Erythroblast (primary cell): ENCODE results near the gene BSN.
"Not testable (repeated sequence)": the region's sequence is repeated elsewhere in the genome, so short reads cannot be mapped to it uniquely, and the experiment has no call there.

Source experiments
- DNase-seq, 2 experiments: peaks; one replicate each; lab custom pipeline; 2025; lab: John Stamatoyannopoulos, UW
- GATA1 ChIP-seq: IDR thresholded peaks from 2 replicates; pipeline ENCODE4 v1.6.1; 2011; ENCODE audit warnings: low read depth, mild to moderate bottlenecking, control low read depth, low read length, moderate library complexity
- POLR2A ChIP-seq: IDR thresholded peaks from 2 replicates; pipeline ENCODE4 v1.6.1; 2011; ENCODE audit warnings: mild to moderate bottlenecking, low read length

BSN gene

GRCh38 chr3:49680493-49681231, 126.4 kb downstream of the BSN start:
- TF ChIP-seq GATA1 (no peak), POLR2A (no peak)
- DNase-seq: no peak

DNA sequence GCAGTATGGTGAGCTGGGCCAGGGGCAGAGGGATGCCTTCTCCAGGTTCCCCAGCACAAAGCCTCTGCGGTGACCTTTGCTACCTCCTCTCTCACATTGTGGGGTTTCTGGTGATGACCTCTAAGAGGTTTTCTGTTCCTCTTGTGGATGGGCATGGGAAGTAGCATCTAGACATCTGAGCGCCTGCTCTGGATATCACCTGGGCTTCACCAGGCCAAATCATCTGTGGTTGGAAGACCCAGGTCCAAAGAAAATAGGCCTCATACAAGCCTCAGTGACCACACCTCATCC, 126.9 kb downstream of the BSN start:
- TF ChIP-seq POLR2A: no peak
- TF ChIP-seq GATA1: no peak
- DNase-seq: no peak

DNA sequence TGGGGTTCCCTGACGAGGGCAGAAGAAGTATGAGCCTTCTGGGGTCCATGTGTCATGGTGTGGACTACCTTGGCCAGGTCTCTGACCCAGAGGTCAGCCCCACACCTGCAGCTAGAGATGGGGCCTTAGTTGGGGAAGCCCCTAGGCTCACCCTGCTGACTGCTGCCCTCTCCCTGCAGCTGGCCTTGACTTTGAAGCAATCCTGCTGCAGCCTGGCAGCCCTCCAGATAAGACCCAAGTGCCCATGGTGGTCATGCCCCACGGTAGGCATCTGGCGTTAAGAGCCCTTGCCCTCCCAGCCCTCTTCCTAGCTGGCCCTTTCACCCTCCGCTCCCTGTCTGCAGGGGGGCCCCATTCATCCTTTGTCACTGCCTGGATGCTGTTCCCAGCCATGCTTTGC, 127.3 kb downstream of the BSN start:
- TF ChIP-seq POLR2A: no peak
- no peak for TF ChIP-seq GATA1
- DNase-seq: no peak

DNA sequence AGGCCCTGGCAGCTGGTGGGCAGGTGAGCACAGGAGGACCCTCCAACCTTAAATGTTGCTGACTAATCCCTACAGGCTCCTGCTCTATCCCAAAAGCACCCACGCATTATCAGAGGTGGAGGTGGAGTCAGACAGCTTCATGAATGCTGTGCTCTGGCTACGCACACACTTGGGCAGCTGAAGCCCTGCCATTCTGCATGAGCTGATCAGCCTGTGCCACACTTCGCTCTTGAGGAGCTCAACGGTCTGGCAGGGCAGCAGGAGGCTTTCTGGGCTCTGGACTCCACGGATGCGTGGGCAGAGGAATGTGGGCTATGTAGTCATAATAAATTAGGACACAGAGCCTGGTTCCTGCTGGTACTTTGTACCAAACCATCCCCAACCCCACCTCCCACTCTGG, 128.9 kb downstream of the BSN start:
- no peak for DNase-seq
- TF ChIP-seq GATA1: no peak
- TF ChIP-seq POLR2A: no peak

DNA sequence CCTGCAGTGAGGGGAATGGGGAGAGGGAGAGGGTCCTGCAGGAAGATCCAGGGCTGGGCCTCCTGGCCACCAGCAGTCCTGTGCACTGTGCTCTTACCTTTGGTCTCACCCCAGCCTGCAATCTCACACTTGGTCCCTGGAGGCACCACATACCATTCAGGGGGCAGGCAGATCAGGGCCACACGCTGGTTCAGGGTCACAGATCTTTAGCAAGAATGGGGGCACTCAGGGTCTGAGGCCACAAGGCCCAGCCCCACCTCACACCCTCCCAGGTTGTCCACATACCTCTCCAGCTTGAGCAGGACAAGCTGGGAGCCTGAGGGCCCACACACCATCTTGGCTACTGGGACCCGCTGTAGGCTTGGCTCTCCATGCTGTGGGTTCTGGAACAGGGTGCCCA, 130.2 kb downstream of the BSN start:
- DNase-seq: not testable (repeated sequence)

GRCh38 chr3:49685103-49685502, 130.8 kb downstream of the BSN start:
- not testable (repeated sequence) for DNase-seq

DNA sequence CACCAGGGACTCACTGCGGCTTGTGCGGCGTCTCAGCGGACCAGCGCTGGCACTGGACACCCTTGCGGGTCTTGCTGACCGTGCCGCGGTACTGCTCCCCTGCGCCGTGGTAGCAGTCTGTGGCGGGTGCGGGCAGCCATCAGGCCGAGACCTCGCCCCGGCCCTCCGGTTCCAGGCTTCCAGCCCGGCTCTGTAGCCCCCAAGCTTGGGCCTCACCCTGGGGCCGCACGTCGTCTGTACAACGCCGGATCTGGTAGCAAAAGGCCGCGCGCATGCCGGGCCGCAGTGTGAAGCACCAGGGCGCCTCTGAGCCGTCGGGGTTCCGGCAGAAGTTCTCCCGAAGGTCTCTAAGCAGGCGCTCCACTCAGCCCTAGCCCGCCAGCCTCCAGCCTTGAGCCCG, 131.6 kb downstream of the BSN start:
- DNase-seq: not testable (repeated sequence)

- not testable (repeated sequence) for DNase-seq
Observed at GRCh38 chr3:49686346-49686745, 132.1 kb downstream of the BSN start.

DNA sequence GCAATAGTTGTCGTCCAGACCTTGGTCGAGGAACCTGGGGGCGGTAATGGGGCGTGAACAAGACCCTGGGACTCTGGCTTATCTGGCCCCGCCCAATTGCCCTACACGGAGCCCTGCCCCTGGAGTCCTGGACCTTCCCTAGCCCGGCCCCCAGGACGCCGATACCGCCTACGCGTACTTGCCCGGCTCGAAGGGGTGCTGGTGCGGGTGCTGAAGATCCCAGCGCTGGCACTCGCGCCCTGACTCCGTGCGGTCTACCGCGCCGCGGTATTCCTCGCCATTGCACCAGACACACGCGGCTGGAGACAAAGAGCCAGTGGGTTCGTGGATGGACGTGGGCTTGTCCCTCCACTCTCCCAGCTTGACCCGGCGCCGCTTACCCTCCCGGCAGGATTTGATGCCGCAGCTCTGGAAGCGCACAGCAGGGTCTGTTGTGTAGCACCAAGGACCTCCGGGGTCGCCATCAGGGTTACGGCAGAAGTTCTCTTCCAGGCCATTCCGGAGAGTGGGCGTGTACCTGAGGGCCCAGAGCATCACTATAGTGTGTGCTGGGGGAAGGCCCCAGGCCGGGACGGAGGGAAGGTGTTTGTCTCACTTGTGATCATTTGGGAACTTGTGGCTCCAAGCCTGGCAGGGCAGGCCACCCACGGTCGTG, 132.6 kb downstream of the BSN start:
- TF ChIP-seq POLR2A: peak; percentile 40
- DNase-seq: not testable (repeated sequence)

More at GRCh38 chr3:49686346-49686745, 132.1 kb downstream of the BSN start:
- TF ChIP-seq POLR2A: peak; percentile 27

DNA sequence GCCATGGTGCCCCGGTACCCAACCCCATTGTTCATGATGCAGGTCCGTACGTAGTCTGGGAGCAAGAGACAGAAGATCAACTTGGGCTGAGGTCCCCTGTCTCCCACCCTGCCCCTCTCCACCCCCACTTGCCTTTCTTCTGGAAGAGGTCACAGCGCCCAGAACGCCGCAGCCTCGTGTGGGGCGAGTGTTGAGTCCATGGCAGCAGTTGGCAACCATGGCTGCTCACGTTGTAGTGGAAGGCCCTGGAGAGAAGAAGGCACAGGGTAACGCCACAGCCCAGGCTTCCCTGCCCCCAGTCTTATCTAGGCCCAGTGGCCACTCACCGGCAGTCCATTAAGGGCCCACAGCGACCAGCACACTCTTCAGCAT, 133.1 kb downstream of the BSN start:
- DNase-seq: not testable (repeated sequence)

- DNase-seq: not testable (repeated sequence)
Observed at GRCh38 chr3:49688338-49689045, 134.2 kb downstream of the BSN start.

GRCh38 chr3:49689046-49689907, 135.0 kb downstream of the BSN start, which contains the start of the genes MST1 and RNF123:
MST1 (minus strand) TSS chr3:49689474; CDS start chr3:49688691, 783 bp downstream.
RNF123 (plus strand) TSS chr3:49689557; CDS start chr3:49691166, 1,609 bp downstream.
- peak; percentile 84 for TF ChIP-seq POLR2A
- TF ChIP-seq GATA1: no peak
- no peak for DNase-seq

GRCh38 chr3:49689908-49690624, 135.8 kb downstream of the BSN start:
- not testable (repeated sequence) for DNase-seq

GRCh38 chr3:49690856-49691255, 136.6 kb downstream of the BSN start:
- DNase-seq: not testable (repeated sequence)

- DNase-seq: not testable (repeated sequence)
Observed at GRCh38 chr3:49691481-49691880, 137.2 kb downstream of the BSN start.

DNA sequence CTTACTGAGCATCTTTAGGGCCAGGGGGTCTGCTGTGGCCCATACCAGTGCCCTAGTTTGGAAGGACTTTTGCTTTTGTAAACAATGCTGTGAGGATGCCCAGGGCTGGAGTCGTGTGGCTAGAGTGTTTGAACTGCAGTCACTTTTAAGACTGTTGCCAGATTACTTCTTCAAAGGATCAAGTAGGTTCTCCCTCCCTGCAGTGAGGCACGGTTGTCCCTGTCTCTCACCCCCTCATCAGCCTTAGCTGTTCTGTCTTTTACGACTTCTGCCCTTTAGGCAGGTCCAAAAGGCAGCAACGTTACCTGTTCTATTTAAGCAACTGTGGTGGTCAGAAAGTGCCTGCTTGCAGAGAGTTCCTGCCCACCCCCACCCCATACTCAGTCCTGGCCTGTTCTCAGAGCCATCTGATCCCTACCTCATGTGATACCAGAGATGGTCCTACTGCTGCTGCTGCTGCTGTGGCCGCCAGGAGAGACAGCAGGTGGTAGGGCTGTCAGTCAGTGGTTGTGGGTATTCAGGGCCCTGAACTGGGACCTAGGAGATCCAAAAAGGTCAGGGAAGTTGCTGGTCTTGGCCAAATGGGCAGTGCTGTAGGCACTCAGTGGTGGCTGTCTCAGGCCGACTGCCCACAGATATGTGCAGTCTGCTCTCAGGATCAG, 140.3 kb downstream of the BSN start:
- not testable (repeated sequence) for DNase-seq

- not testable (repeated sequence) for DNase-seq
Observed at GRCh38 chr3:49695350-49696015, 141.2 kb downstream of the BSN start.
